GM18499 (cell line): ENCODE data around the gene CNIH3.
A peak's percentile ranks its signal among the peaks of the same experiment; 100 is the strongest.
"Not testable (repeated sequence)": the region's sequence is repeated elsewhere in the genome, so short reads cannot be mapped to it uniquely, and the experiment has no call there.

Source experiments
- ATAC-seq: cut with Tn5 transposase; IDR thresholded peaks from one replicate; pipeline ENCODE4 v1.9.1; 2021; ENCODE audit warnings: moderate number of reproducible peaks; ENCODE audit not compliant: insufficient read depth, unreplicated experiment

CNIH3 gene

GRCh38 chr1:224711231-224711756, 95.2 kb downstream of the CNIH3 start:
- ATAC-seq, result not testable (repeated sequence)

- no peak for ATAC-seq
Observed at GRCh38 chr1:224711876-224712275, 95.8 kb downstream of the CNIH3 start.

GRCh38 chr1:224713228-224713627, 97.1 kb downstream of the CNIH3 start:
- no peak for ATAC-seq

- no peak for ATAC-seq
Observed at GRCh38 chr1:224714553-224714952, 98.4 kb downstream of the CNIH3 start.

GRCh38 chr1:224718470-224719053, 102.4 kb downstream of the CNIH3 start:
- no peak for ATAC-seq

GRCh38 chr1:224719716-224720115, 103.6 kb downstream of the CNIH3 start:
- ATAC-seq, result no peak

GRCh38 chr1:224720216-224720615, 104.1 kb downstream of the CNIH3 start:
- ATAC-seq, result no peak

GRCh38 chr1:224721000-224721399, 104.9 kb downstream of the CNIH3 start:
- no peak for ATAC-seq

- ATAC-seq, result no peak
Observed at GRCh38 chr1:224722838-224723237, 106.7 kb downstream of the CNIH3 start.

- ATAC-seq, result no peak
Observed at GRCh38 chr1:224724566-224724965, 108.4 kb downstream of the CNIH3 start.

- no peak for ATAC-seq
Observed at GRCh38 chr1:224726441-224727182, 110.5 kb downstream of the CNIH3 start.

- no peak for ATAC-seq
Observed at GRCh38 chr1:224727351-224728289, 111.5 kb downstream of the CNIH3 start.

- ATAC-seq, result no peak
Observed at GRCh38 chr1:224730540-224730939, 114.4 kb downstream of the CNIH3 start.

- ATAC-seq, result no peak
Observed at GRCh38 chr1:224730965-224731364, 114.8 kb downstream of the CNIH3 start.

- ATAC-seq, result no peak
Observed at GRCh38 chr1:224731633-224732032, 115.5 kb downstream of the CNIH3 start.

GRCh38 chr1:224732377-224733026, 116.4 kb downstream of the CNIH3 start:
- ATAC-seq, result no peak

GRCh38 chr1:224733027-224733911, 117.2 kb downstream of the CNIH3 start:
- ATAC-seq, result peak; percentile 47

- ATAC-seq, result no peak
Observed at GRCh38 chr1:224734261-224734935, 118.3 kb downstream of the CNIH3 start.

GRCh38 chr1:224735159-224735558, 119.0 kb downstream of the CNIH3 start:
- ATAC-seq, result no peak
